ENCODE data around the gene PRKCQ.

Gene PRKCQ

GRCh38 chr10:6579904-6580278 lies at the start of gene PRKCQ:
Gene PRKCQ (minus strand): TSS chr10:6580276. CDS start chr10:6515135, 65,141 bp downstream.
- DNase-seq (ENCODE audit: low spot score) = no peak

GRCh38 chr10:6625428-6625827 lies 45.4 kb upstream of the PRKCQ start:
- no peak for DNase-seq (ENCODE audit: low spot score)

GRCh38 chr10:6624392-6624791 lies 44.3 kb upstream of the PRKCQ start:
- no peak for DNase-seq (ENCODE audit: low spot score)

GRCh38 chr10:6622921-6623320 lies 42.8 kb upstream of the PRKCQ start:
- no peak for DNase-seq (ENCODE audit: low spot score)

GRCh38 chr10:6621536-6621935 lies 41.5 kb upstream of the PRKCQ start:
- DNase-seq (ENCODE audit: low spot score) = peak; percentile 55

GRCh38 chr10:6619660-6620059 lies 39.6 kb upstream of the PRKCQ start:
- DNase-seq (ENCODE audit: low spot score) = no peak

GRCh38 chr10:6618340-6618739 lies 38.3 kb upstream of the PRKCQ start:
- no peak for DNase-seq (ENCODE audit: low spot score)

GRCh38 chr10:6617309-6618076 lies 37.4 kb upstream of the PRKCQ start:
- DNase-seq (ENCODE audit: low spot score) = no peak

GRCh38 chr10:6615971-6616370 lies 35.9 kb upstream of the PRKCQ start:
- no peak for DNase-seq (ENCODE audit: low spot score)

GRCh38 chr10:6612371-6612770 lies 32.3 kb upstream of the PRKCQ start:
- no peak for DNase-seq (ENCODE audit: low spot score)

- DNase-seq (ENCODE audit: low spot score) = no peak
Observed at GRCh38 chr10:6610647-6611046, 30.6 kb upstream of the PRKCQ start.

GRCh38 chr10:6609625-6610024 lies 29.5 kb upstream of the PRKCQ start:
- no peak for DNase-seq (ENCODE audit: low spot score)

GRCh38 chr10:6607778-6608177 lies 27.7 kb upstream of the PRKCQ start:
- peak; percentile 89 for DNase-seq (ENCODE audit: low spot score)

GRCh38 chr10:6607182-6607581 lies 27.1 kb upstream of the PRKCQ start:
- no peak for DNase-seq (ENCODE audit: low spot score)

GRCh38 chr10:6603142-6604125 lies 23.4 kb upstream of the PRKCQ start:
- peak; percentile 55 for DNase-seq (ENCODE audit: low spot score)

GRCh38 chr10:6602700-6603084 lies 22.6 kb upstream of the PRKCQ start:
- DNase-seq (ENCODE audit: low spot score) = peak; percentile 54

- no peak for DNase-seq (ENCODE audit: low spot score)
Observed at GRCh38 chr10:6602026-6602699, 22.1 kb upstream of the PRKCQ start.

- DNase-seq (ENCODE audit: low spot score) = no peak
Observed at GRCh38 chr10:6601246-6601805, 21.2 kb upstream of the PRKCQ start.

GRCh38 chr10:6600224-6600987 lies 20.3 kb upstream of the PRKCQ start:
- DNase-seq (ENCODE audit: low spot score) = no peak

GRCh38 chr10:6598679-6599078 lies 18.6 kb upstream of the PRKCQ start:
- DNase-seq (ENCODE audit: low spot score) = no peak

GRCh38 chr10:6597478-6597877 lies 17.4 kb upstream of the PRKCQ start:
- no peak for DNase-seq (ENCODE audit: low spot score)
